Activated CD4-positive, alpha-beta T cell treated with anti-CD3 and anti-CD28 coated beads for 24 hours (primary cell): ENCODE measurements around the gene FXR2.

ENCODE experiments used
- DNase-seq, 2 donors: peaks; one replicate each; pipeline ENCODE4 v3.0.0-alpha.2; 2020; ENCODE audit warnings: low read depth in 2 of 2

Gene FXR2

GRCh38 chr17:7589204-7589868, 25.4 kb downstream of the FXR2 start:
- peak; percentile 49 to 60 for DNase-seq

GRCh38 chr17:7588553-7589203, 26.0 kb downstream of the FXR2 start:
- DNase-seq, result no peak

DNA sequence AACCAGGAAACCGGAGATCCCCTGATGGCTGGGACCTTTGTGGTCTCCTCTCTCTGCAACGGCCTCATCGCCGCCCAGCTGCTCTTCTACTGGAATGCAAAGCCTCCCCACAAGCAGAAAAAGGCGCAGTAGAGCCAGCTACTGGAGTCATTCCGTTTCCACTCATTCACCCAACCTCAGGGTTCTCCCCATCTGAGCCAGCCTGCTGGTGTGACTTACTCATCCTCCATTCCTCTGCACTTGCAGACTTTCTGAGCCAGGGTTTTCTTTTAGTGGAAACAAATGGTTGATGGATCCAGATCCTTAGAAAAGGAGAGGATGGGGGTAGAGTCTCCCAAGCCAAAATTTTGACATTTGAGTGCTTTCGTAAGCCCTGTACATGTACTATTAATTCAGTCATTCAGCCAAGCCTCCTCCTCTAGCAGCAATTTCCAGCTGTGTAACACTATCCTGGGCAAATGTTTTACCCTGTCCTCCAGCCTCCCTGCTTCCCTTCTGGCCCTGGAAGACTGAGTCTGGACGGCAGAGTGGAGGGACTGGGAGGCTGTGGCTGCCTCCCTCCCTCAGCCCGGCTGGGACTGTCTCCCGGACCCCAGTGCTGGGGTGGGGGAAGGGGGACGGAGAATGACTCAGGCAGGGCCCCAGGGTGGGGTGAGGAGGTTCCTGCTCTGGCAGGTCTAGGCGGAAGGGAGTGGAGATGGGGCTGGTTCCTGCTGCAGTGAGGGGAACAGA, 27.1 kb downstream of the FXR2 start:
- no peak for DNase-seq

- no peak for DNase-seq
Observed at GRCh38 chr17:7586673-7587419, 27.9 kb downstream of the FXR2 start.

- DNase-seq, result peak; percentile 90 to 93
Observed at GRCh38 chr17:7583253-7584109, 31.2 kb downstream of the FXR2 start, which contains the start of gene MPDU1. MPDU1 (plus strand) TSS chr17:7583852; CDS start chr17:7583863, 11 bp downstream.

DNA sequence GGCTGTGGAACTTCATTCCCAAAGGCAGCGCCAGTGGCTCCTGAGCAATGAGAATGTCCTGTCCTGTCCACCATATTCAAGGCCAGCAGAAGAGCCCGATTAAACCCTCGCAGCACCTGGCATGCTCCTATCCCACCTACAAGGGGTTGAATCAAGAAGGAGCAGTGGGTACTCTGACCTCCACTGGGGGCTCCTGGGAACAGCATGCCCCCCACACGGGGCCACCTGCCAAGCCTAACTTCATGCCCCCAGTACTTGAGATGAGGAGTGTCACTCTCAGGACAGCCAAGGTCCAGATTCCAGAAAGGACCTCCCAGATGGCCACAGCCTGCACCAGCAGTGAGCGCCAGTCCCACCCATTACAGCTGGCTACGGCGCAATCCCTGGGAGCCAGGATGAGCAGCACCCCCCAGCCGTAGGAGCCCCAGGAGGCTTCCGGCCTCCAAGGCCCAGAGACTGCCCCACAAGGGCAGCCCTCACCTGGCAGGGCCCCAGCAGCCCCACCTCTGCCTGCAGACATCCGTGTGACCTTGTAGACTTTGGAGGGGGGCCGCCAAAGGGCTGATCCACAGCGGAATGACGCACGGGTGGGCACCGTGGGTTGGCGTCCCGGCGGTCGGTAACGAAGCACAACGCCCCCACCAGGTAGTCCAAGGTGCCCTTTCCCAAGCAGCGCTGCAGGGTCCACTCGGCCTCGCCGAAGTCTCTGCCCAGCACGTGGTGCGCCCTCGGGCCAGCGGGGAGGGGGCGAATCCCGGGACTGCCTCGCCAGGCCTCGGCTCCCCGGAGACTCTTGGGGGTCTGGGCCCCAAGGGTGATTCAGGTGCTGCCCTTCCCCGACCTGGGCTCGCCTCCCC, 32.1 kb downstream of the FXR2 start:
- DNase-seq, result no peak

DNA sequence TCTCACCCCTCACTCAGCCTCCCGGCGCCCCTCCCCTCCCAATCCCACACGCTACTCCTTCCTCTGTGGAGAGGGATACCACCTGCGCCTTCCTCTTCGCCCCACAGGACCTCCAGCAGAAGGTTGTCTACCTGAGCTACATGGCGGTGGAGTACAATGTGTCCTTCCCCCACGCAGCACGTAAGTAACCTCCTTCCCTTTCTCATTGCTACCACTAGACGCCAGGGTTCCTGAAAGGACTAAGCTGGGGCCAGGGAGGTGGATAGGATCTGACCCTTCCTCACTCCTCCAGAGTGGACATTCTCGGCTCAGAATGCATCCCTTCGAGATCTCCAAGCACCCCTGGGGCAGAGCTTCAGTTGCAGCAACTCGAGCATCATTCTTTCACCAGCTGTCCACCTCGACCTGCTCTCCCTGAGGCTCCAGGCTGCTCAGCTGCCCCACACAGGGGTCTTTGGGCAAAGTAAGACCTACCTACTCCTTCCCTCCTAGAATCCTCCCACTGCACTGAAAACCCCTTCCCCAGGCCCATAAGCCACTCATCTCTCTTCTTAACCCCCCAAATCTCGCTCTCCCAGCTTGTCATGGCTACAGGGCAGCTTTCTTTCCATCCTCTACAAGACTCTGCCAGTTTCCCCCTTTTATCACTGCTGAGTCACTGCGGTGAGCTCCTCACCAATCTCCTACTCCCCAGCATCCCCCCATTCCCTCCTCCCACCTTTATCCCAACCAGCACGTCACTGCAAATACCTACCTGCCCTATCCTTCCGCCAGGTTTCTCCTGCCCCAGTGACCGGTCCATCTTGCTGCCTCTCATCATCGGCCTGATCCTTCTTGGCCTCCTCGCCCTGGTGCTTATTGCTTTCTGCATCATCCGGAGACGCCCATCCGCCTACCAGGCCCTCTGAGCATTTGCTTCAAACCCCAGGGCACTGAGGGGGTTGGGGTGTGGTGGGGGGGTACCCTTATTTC, 33.8 kb downstream of the FXR2 start:
- DNase-seq, result no peak

- DNase-seq, result no peak
Observed at GRCh38 chr17:7579834-7580603, 34.7 kb downstream of the FXR2 start.

DNA sequence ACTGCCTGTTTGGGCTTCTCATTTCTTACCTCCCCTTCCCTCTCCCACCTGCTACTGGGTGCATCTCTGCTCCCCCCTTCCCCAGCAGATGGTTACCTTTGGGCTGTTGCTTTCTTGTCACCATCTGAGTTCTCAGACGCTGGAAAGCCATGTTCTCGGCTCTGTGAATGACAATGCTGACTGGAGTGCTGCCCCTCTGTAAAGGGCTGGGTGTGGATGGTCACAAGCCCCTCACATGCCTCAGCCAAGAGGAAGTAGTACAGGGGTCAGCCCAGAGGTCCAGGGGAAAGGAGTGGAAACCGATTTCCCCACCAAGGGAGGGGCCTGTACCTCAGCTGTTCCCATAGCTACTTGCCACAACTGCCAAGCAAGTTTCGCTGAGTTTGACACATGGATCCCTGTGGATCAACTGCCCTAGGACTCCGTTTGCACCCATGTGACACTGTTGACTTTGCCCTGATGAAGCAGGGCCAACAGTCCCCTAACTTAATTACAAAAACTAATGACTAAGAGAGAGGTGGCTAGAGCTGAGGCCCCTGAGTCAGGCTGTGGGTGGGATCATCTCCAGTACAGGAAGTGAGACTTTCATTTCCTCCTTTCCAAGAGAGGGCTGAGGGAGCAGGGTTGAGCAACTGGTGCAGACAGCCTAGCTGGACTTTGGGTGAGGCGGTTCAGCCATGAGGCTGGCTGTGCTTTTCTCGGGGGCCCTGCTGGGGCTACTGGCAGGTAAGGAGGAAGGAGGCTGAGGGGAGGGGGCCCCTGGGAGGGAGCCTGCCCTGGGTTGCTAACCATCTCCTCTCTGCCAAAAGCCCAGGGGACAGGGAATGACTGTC, 35.5 kb downstream of the FXR2 start, which contains the start of gene CD68:
Gene CD68, plus strand, starts transcription at position 638 of the 833 bp plus-strand sequence. Its CDS starts 40 bp downstream, at position 678.
- peak; percentile 60 to 66 for DNase-seq

GRCh38 chr17:7577327-7578199, 37.1 kb downstream of the FXR2 start:
- no peak for DNase-seq

DNA sequence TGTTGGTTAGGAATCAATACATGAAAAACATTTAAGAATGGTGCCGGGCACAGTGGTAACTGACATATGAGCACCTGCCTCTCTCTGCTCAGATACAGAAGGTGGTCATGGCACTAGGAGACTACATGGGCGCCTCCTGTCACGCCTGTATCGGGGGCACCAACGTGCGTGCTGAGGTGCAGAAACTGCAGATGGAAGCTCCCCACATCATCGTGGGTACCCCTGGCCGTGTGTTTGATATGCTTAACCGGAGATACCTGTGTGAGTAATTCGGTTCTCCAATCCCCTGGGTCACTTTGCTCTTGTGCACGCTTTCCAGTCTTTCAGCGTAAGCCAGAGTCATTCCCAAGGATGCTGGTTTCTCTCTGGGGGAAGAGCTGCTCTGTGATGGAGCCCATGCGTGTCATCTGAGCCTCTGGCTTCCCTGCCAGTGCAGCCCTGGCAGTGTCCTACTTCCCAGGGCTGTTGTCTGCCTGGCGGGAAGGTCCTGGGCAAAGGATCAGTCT, 38.2 kb downstream of the FXR2 start:
- no peak for DNase-seq

DNA sequence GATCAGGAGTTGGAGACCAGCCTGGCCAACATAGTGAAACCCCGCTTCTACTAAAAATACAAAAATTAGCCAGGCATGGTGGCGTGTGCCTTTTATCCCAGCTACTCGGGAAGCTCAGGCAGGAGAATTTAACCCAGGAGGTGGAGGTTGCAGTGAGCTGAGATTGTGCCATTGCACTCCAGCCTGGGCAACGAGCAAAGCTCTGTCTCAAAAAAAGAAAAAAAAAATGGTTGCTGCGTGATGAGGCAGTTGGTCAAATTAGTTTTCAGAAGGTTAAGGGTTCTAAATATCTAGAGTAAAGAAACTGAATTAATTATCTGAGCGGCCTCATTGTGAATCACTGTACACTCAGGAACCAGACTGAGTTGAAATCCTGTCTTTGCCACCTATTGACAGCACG, 38.7 kb downstream of the FXR2 start:
- no peak for DNase-seq

DNA sequence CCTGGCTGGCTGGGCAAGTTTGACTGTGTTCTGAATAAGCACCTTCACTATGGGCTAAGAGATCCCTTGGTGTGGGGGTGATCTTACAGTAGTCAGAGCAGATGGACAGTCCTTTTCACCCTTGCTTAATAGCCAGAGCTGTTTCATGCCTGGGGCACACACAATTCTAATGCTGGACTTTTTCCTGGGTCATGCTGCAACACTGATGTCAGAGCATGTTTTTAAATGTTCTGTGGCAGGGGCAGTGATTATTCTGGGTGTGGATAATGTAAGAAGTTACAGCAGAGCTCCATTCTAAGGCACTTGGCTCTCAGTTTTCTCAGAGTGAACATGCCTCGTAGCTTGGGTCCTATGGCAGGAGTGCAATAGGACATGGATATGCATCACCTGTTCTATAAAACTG, 39.2 kb downstream of the FXR2 start:
- no peak for DNase-seq

DNA sequence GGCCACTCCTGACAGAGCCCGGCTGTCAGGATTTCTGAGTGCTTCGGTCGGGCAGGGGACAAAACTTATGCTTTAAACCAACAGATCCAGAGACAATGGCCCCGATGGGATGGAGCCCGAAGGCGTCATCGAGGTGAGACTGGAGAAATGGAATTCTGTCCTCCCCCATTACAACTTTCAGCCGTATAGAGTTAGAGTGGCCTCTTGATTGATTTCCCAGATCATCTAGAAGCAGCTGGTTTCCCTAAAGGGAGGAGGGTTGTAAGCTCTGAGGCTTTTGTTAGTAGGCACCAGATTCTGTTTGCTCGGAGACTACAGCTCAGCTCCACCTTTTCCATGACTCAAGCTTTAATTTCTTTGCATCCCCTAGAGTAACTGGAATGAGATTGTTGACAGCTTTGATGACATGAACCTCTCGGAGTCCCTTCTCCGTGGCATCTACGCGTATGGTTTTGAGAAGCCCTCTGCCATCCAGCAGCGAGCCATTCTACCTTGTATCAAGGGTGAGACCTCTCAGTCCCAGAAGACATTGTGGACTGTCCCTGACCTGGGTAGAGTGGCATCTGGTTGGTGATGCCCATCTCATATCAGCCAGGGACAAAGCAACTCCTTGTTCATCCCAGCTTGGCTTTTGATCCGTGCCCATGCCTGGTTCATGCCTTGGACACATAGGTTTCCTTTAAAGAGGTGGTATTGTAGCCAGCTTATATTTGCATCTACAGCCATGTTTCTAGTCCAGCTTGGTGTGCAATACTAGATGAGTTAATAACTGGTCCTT, 40.3 kb downstream of the FXR2 start:
- no peak for DNase-seq
